GM20431 (cell line): ENCODE data around the gene RTN4R.
"Not testable (repeated sequence)": the region's sequence is repeated elsewhere in the genome, so short reads cannot be mapped to it uniquely, and the experiment has no call there.

Experiments used
- in situ Hi-C: fragments of 300-500 bp; cut with MseI, MboI; formaldehyde crosslinking; loops from one replicate; pipeline ENCODE4 v1.15.0; 2020; ENCODE audit warnings: low sequenced_read_pairs; ENCODE audit not compliant: unreplicated experiment

RTN4R gene

GRCh38 chr22:20290045-20290392, 21.9 kb upstream of the RTN4R start:
- in situ Hi-C loops, result no loop called here

GRCh38 chr22:20289182-20290044, 21.3 kb upstream of the RTN4R start:
- in situ Hi-C loops, result loop anchor here (10.0 kb wide), 1 partner anchor 135 kb away; the partner anchor contains the start of gene CCDC188

- in situ Hi-C loops, result loop anchor here (10.0 kb wide), 1 partner anchor 132 kb away; the partner anchor contains the start of gene CCDC188
Measured at GRCh38 chr22:20286784-20287423, 18.8 kb upstream of the RTN4R start.

GRCh38 chr22:20286312-20286660, 18.2 kb upstream of the RTN4R start:
- in situ Hi-C loops, result loop anchor here (10.0 kb wide), 1 partner anchor 131 kb away; the partner anchor contains the start of gene CCDC188

- in situ Hi-C loops, result loop anchor here (10.0 kb wide), 1 partner anchor 131 kb away; the partner anchor contains the start of gene CCDC188
Measured at GRCh38 chr22:20285473-20286311, 17.6 kb upstream of the RTN4R start.

- in situ Hi-C loops, result loop anchor here (10.0 kb wide), 1 partner anchor 130 kb away; the partner anchor contains the start of gene CCDC188
Measured at GRCh38 chr22:20284471-20285086, 16.5 kb upstream of the RTN4R start.

GRCh38 chr22:20283674-20284066, 15.6 kb upstream of the RTN4R start:
- in situ Hi-C loops, result loop anchor here (10.0 kb wide), 1 partner anchor 129 kb away; the partner anchor contains the start of gene CCDC188

GRCh38 chr22:20282901-20283673, 15.0 kb upstream of the RTN4R start:
- in situ Hi-C loops, result loop anchor here (10.0 kb wide), 1 partner anchor 128 kb away; the partner anchor contains the start of gene CCDC188

GRCh38 chr22:20281891-20282290, 13.8 kb upstream of the RTN4R start:
- in situ Hi-C loops, result loop anchor here (10.0 kb wide), 1 partner anchor 127 kb away; the partner anchor contains the start of gene CCDC188

GRCh38 chr22:20281473-20281872, 13.4 kb upstream of the RTN4R start:
- in situ Hi-C loops, result loop anchor here (10.0 kb wide), 1 partner anchor 127 kb away; the partner anchor contains the start of gene CCDC188

- in situ Hi-C loops, result loop anchor here (10.0 kb wide), 1 partner anchor 126 kb away; the partner anchor contains the start of gene CCDC188
Measured at GRCh38 chr22:20280866-20281265, 12.7 kb upstream of the RTN4R start.

GRCh38 chr22:20280163-20280562, 12.0 kb upstream of the RTN4R start:
- in situ Hi-C loops, result loop anchor here (10.0 kb wide), 1 partner anchor 125 kb away; the partner anchor contains the start of gene CCDC188

GRCh38 chr22:20279662-20280134, 11.6 kb upstream of the RTN4R start:
- in situ Hi-C loops, result loop anchor here (10.0 kb wide), 1 partner anchor 125 kb away; the partner anchor contains the start of gene CCDC188

GRCh38 chr22:20278726-20279490, 10.8 kb upstream of the RTN4R start:
- in situ Hi-C loops, result not testable (repeated sequence)

GRCh38 chr22:20277936-20278635, 10.0 kb upstream of the RTN4R start:
- in situ Hi-C loops, result not testable (repeated sequence)

- in situ Hi-C loops, result no loop called here
Measured at GRCh38 chr22:20276468-20276867, 8.3 kb upstream of the RTN4R start.

- in situ Hi-C loops, result no loop called here
Measured at GRCh38 chr22:20275836-20276235, 7.7 kb upstream of the RTN4R start.
